HT-29 (cell line): ENCODE data around the gene RBM22. TPM values are rescaled to one million over a fixed set of nuclear protein-coding genes. Genes with fewer than 3 reads are reported as not detected.

Source experiments
- DNase-seq: peaks from one replicate; pipeline ENCODE4 v3.0.0-alpha.2; 2015; ENCODE audit warnings: low spot score
- total RNA-seq: library from RNA; depleted of rRNA; stranded (reverse); fragments of >200 nt; shearing (Covaris generic); gene quantifications from 2 replicates; pipeline ENCODE4 v1.2.3, GENCODE V29; 2014

Gene RBM22
- total RNA-seq, 1 experiment from 2014 or later: 28.0 TPM

DNA sequence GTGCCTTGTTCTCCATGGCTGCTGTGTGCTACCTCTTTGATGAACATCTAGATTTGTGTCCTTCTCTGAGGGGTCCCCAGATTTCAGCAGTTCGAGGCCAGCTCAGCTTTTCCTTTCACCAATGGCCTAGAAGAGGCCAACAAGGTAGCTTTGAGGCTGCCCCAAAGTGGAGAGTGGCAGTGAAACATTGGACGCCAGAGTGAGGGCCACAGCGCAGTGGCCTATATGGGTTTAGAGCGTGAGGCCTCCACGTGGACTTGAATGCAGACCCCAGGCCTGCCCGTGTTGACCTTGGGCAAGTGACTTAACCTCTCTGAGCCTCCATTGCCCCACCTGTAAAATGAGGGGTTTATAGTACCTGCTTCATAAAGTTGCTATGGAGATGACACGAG is 28.0 kb downstream of the RBM22 start:
- DNase-seq: no peak

DNA sequence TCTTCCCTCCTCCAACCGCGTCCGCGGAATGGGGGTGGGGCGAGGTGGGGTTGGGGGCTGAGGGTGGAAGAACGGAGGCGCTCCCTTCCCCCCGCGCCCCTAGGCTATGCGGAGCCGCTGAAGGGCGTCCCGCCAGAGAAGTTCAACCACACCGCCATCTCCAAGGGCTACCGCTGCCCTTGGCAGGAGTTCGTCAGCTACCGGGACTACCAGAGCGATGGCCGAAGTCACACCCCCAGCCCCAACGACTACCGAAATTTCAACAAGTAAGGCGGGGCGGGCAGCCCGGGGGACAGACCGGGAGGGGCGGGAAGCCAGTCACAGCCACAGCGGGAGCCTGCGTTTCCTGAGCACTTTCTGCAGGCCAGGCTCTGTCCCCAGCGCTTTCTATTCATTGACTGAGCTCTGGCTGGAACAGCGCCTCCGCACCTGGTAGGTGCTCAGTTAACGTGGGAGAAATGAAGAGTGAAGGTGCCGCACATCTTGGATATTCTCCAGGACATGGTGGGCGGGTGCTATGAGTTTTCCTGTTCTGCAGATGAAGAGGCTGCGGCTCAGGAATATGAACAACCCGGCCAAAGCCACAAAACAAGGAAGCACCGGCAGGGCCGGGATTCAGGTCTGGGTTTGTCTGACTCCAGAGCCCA is 28.5 kb downstream of the RBM22 start:
- peak; percentile 27 for DNase-seq

DNA sequence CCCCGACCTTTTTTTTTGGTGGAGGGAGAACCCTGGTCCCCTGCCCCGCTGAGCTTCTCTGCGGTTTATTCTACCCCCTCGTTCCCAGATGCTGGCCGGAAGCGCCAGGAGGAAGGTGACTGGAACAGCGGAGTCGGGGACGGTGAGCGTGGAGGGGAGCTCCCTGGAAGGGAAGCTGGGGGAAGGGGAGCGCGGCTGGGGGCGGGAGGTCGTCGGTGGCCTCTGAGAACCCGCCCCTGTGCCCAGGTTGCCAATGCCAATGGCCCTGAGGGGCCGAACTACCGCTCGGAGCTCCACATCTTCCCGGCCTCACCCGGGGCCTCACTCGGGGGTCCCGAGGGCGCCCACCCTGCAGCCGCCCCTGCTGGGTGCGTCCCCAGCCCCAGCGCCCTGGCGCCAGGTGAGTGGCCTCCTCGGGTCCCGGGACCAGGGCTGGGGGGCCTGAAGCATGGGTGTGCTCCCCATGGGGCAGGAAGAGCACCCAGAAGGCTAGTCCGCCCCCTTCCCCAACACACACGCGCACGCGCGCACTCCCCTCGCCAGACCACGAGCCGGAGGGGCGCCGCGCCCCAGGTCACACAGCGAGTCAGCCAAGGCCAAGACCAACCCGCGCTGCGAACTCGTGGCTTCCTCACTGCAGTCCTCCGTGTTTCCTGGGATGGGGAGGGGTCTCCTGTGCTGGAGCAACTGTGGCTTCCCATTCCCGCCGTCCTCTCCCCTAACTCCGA is 29.2 kb downstream of the RBM22 start:
- DNase-seq: no peak

DNA sequence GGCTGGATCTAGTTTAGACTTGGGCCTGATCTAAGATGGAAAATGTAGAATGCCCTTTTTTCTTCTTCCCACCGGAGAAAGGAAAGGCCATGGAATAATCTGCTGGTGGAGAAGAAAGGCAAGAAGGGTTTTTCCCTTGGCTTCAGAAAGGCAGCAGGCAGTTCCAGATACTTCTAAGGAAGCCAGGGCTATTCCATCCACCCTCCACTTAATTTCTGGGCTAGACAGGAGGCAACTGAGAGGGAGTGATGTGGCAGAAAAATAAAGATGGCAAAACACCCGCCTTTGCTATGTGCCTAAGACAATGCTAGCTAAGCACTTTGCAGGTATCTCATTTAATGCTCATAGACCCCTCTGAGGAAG is 29.9 kb downstream of the RBM22 start:
- DNase-seq: no peak

DNA sequence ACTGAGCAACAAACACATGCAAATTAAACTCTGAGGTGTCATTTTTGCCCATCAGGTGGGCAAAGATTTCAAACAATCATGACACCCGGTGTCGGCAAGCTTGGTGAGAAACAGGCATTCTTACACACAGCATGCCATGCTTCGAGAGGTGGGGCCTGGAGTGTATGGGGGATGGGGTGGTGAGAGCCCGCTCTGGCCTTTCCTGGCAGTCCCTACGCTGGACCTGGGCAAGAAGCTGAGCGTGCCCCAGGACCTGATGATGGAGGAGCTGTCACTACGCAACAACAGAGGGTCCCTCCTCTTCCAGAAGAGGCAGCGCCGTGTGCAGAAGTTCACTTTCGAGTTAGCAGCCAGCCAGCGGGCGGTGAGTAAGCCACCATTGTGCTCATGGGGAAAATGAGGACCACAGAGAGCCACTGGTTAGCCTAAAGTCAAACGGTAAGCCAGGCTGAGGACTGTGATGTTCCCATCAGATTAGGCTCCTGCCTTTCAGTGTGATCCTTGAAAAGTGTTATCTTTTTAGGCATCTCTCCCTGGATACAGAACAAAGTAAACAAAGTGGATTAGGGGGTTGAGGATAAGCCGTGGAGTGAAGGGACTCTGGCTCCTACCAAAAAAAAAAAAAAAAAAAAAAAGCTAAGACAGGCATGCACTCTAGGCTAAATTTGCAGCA is 30.5 kb downstream of the RBM22 start:
- DNase-seq: no peak

DNA sequence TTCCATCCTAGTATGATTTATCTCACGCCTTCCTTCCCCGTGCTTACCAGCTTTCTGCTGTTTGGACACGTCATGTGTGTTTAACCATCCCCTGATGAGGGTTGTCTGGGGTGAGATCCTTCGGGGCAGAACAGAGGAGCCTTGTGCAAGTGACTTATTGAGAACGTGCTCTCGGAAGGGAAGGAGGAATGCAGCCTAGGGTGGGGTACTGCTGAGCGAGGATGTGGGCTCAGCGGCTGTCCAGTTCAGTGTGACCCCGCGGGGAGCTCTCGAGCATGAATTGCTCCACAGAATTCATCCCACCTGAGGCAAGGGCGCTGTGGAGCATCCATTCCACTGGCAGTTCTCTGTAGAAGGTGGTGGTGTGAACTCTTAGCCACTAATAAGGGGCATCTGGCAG is 35.8 kb downstream of the RBM22 start:
- no peak for DNase-seq

DNA sequence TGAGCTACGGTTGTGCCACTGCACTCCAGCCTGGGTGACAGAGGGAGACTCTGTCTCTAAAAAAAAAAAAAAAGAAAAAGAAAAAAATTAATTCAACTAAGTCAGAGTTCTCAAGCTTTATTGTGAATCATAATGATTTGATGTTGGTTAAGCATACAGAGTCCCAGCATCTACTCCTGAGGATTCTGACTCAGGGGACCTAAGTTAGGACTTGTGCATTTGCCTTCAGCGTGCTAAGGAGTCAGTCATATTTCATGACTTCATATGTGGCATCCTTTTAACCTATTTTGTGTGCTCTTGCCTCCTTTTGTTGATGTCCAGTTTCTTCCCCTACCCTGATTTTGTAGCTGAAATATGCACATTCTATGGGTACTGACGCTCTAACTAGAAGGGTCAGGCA is 36.9 kb downstream of the RBM22 start:
- DNase-seq: no peak

DNA sequence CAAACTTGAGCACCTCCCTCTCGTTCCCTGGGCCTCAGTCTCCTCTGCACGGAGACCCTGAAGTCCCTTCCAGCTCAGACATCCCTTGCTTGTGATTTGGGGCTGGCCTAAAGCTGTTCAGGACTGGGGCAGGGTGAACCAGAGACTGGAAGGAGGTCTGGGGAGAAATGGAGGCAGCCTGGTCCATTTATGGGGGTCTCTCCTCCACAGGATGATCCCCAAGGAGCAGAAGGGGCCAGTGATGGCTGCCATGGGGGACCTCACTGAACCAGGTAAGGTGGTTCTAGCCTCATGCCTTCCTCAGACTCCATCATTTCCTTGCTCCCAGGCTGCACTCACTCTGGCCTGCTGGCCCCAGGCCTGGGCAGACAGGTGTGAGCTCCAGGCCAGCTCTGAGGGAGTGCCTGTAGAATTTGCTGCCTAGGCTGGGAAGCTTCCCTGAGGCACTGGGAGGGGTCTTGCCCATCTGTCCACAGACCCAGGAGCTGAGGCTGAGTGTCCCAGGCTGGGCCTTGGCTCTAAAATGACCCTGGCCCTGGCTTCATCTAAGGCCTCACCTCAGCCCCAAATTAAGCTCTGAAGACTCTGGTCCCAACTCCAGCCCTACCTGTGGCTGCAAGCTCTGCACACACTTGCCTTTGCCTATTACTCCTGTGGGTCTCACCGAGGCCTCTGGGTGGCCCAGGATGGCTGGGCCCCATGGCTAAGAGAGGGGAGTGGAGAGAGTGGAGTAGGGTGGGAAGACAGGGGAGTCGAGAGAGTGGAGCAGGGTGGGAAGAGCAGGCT is 37.9 kb downstream of the RBM22 start:
- DNase-seq: no peak

DNA sequence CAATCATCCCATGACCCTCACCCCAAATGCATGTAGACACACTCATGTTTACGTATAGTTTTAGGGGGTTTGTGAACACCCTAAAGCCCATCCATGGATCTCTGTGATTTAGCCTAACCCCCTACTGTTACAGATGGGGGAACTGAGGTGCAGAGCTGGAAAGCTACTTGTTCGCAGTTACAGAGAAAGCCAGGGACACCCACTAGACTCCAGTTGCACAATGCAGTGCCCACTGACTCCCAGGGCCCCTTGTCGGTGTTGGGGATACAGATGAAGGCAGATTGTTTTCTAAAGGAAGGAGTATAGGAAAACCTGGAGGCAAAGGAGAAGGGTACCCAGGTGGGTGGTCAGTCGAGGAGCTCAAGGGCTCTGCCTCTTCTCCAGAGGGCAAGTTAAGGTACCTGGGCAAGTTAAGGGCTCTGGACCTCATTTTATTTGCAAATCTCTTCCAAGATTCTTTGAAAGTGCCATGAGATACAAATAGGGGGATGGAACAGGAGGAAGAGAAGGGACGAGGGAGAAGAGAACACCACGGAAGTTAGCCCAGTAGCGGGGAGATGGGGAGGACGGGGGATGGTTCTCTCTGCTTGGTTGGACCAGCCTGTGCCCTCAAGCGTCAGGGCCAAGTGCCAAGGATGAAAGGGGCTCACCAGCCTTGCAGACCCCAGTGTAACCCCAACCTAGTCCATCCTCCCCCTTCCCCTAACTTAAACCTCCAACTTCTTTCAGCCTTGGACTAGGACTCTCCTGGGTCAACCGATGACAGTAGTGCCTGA is 38.9 kb downstream of the RBM22 start:
- no peak for DNase-seq

DNA sequence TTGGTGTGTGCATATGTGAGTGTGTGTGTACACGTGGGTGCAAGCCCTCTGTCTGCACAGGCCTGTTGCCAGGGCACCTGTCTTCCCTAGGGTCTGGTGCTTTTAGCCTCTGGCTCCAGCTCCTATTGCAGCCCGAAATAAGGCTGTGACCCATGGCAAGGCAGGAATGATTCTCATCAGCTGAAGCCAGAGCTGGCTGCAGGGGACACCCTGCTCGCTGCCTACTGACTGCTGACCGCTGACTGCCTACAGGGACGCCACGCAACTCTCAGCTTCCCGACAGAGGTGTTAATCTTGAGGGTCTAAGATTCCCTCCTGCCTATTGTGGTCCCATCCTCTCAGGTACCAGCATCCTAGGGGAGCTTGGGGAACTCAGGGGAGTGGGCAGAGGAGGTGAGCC is 39.8 kb downstream of the RBM22 start, which contains the start of gene MYOZ3:
TSS of gene MYOZ3 (plus strand) at position 166 of the 400 bp plus-strand sequence. CDS start 1,691 bp downstream, outside the sequence.
- DNase-seq: no peak

DNA sequence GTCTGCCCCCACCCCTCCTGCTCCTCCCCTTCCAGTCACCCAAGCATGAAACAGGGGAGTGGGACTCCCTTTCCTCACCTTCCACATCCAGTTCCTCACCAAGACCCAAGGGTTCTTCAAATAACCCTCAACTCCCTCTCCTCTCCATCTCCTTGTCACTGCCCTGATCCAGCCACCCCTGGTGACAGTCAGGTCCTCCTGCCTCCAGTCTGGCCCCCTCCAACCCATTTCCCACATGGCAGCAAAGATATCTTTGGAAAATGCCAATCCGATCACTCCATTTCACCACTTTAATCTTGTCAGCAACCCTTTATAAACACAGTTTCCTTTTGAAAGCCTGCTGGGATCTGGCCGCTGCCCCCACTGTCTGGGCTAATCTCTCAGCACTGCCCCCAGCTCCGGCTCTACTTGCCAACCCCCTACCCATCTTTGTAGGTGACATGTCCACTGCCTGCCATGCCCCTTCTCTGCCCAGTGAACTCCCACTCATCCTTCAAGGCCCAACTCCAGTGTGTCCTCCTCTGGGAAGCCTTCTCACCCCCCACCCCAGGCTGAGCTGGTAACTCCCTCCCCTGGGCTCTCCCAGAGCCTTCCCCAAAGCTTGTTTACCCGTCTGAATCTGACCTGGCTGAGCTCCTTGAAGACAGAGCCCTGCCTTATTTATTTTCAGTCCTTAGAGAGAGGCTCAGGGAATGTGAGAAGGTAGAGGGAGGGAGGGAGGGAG is 40.6 kb downstream of the RBM22 start:
- no peak for DNase-seq

DNA sequence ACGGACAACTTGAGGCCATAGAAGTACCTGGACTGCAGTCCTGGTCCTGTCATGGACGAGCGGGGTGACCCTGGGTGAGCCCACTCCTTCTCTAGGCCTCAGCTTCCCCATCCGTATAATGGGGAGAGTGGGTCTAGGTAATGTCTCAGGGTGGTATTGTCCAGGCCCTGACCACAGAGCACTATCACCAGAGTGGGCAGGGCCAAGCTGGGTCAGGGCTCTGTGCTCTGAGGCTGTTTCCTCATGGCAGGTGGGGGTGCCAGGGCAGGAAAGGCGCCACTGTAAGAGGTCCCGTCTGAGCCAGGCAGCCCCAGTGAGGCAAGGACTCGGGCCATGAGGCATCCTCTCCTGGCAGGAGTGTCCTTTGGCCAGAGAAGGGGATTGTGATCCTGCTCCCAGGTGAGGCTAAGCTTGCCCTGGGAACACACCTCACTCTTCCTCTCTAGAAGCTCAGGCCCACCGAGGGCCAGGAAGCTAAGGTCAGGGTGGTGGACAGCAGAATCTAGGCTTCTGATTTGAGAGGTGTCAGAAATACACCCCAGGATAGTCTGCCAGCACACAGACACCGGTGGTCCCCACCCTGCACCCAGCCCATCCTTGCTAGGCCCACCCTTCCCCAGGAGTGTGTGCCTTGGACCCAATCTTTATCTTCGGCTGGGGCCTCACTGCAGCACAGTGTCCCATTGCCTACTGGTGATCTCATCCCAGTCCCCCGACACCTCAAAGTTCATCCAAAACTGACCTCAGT is 41.3 kb downstream of the RBM22 start:
- no peak for DNase-seq

DNA sequence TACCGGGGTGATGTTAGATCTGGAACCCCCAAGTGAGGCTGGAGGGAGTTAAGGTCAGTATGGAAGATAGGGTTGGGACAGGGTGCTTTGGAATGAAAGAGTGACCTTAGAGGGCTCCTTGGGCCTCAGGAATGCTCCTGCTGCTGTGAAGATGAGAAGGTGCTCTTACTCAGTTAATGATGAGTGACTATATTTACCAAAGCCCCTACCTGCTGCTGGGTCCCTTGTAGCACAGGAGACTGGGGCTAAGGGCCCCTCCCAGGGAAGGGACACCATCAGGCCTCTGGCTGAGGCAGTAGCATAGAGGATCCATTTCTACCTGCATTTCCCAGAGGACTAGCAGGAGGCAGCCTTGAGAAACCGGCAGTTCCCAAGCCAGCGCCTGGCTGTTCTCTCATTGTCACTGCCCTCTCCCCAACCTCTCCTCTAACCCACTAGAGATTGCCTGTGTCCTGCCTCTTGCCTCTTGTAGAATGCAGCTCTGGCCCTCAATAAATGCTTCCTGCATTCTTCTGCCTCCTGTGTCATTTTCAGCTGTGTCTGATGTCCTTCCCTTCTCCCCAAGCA is 42.1 kb downstream of the RBM22 start:
- no peak for DNase-seq

DNA sequence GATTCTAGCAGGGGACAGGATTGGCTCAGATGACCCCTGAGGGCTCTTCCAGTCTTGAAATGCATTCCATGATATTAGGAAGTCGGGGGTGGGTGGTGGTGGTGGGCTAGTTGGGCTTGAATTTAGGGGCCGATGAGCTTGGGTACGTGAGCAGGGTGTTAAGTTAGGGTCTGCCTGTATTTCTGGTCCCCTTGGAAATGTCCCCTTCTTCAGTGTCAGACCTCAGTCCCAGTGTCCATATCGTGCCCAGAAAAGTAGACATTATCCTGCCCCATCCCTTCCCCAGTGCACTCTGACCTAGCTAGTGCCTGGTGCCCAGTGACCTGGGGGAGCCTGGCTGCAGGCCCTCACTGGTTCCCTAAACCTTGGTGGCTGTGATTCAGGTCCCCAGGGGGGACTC is 42.7 kb downstream of the RBM22 start:
- DNase-seq: no peak

DNA sequence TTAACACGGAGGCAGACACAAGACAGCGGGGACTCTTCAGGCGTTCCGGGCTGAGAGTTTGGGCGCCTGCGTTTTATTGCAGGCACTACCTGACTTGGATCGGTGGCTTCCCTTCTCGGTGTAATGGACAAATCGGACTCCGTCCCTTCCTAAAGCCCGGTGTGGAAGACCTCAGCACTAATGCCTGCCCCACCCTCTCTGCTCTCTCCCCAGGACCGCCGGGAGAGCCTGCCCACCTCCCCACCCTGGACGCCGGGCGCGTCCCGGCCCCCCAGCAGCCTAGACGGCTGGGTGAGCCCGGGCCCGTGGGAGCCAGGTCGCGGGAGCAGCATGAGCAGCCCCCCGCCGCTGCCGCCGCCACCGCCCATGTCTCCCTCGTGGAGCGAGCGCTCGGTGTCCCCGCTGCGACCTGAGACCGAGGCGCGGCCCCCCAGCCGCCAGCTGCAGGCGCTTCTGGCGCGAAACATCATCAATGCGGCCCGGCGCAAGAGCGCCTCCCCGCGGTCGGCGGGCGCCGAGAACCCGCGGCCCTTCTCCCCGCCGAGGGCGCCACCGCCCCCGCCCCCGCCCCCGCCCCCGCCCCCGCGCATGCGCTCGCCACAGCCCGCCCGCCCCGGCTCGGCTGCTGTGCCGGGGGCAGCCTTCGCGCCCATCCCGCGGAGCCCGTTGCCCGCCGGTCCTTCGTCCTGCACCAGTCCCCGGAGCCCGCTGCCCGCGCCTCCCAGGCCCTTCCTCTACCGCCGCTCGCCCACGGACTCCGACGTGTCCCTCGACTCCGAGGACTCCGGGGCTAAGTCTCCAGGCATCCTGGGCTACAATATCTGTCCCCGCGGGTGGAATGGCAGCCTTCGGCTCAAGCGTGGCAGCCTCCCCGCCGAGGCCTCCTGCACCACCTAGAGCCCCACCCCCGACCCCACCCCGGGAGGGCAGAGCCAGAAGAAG is 44.4 kb downstream of the RBM22 start:
- peak; percentile 58 for DNase-seq

DNA sequence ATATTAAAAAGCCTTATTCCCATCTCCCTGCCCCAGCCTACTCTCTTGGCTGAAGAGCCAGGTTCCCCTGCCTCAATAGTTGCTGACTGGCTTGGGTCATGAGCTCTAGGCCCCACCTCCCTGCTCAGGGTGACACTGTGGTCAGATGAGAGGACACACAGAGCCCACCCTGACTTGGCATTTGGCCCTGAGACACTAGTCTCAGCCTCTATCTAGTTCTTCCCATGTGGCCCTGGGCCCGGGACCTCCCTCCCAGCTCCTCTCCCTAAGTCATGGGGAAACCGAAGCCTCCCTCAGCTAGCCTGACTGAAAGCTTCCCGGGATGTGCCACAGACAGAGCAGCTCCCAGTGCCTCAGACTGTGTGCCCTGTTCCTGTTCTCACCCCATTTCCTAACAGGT is 45.6 kb downstream of the RBM22 start:
- no peak for DNase-seq

DNA sequence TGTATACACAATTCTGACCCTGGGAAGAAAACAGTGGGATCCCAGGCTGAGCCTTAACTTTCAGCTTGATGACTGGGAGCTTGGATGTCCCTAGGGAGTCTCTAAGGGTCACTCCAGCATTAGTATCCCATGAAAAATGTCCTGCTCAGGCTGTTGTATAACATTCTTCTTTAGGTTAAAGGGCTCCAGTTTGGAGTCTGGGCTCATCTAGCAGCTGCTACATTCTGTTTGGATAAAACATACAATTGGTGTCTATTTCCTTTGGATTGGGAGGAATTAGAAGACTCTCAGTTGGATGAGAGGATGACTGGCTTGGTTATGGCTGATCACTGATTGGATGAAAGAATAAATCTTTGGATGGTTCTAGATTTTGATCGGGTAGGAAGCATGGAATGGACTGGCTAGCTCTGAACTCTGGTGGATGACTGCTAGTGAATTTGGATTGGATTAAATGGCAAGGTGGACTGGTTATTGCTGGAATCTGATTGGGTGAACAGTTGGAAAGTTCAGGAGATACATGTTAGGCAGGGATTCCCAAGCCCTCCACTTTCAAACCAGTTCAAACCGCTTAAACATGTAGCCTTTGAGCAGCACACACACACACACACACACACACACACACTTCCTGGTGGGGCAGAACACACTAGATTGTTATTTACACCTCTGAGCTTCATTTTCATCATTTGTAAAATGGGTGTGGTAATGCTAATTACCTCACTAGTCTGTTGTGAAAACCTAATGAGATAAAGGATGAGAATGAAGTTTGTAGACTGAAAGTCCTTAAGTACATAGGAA is 46.9 kb downstream of the RBM22 start:
- DNase-seq: no peak
